ENCODE measurements around the gene GRK5. TPM values are rescaled to one million over a fixed set of nuclear protein-coding genes. Genes with fewer than 3 reads are reported as not detected.

GRK5 gene
- total and polyA plus RNA-seq, 4 donors, result 18.5 to 43.1 (median 40.3) TPM

DNA sequence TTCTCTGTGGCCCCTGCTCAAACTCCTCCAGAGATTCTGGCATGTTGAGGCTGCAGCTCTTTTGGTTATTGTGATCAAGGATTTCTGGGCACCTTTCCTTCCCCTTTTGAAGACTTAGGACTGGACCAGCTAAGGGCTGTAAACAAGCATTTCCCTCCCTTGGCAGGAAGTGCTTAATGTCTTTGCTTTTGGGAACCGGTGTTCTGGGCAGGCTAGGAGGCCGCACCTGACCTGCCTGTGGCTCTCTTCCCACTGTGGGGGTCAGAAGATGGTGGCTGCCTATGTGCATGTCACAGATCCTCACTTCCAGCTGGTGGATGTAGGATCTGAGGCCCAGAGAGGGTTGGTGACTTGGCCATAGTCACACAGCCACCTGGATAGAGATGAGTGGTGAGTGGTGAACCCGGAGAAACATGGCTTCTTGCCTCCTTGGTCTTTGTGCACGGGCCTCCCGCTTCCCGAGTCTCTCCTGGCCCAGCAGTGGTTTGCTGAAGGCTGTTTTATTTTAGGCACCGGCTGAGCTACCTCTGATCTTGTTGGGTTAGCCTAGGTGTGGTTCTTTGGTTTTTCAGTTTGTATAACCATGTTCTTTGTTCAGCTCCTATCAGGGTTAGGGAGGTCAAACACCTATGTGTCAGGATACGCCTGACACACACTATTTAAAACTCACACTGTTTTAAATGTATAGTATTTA lies 82.0 kb downstream of the GRK5 start:
- ATAC-seq (ENCODE audit: insufficient read depth, low FRiP score), result no peak
- H3K4me1 ChIP-seq (ENCODE audit: control insufficient read depth in 5 of 5, insufficient read depth in 5 of 5, low read length in 5 of 5), result peaks cover 2 to 46% (median 34%) of the 10 kb centered on the region in 5 donors
- peak overlapping the region; percentile 62 to 72 for H3K27ac ChIP-seq (ENCODE audit: low read depth in 1 of 2, low read length in 1 of 2)
- no peak overlapping the region for H3K9ac ChIP-seq (ENCODE audit: insufficient read depth in 1 of 2, low read length in 2 of 2)
- H3K4me3 ChIP-seq, result no peak overlapping the region
- H3K27me3 ChIP-seq (ENCODE audit: control insufficient read depth in 3 of 3, insufficient read depth in 3 of 3, low read length in 2 of 3), result no peaks in the 10 kb centered on the region
- 52 to 63% methylated on average over 8 of the region's 8 CpGs for WGBS, 2 donors
- peaks cover 0 to 3% (median under 1%) of the 10 kb centered on the region in 4 donors for H3K36me3 ChIP-seq (ENCODE audit: control insufficient read depth in 4 of 4, insufficient read depth in 4 of 4, low read length in 4 of 4)
- peak in 1 of 3 donors; percentile 68 for DNase-seq
- H3K9me3 ChIP-seq (ENCODE audit: control insufficient read depth in 4 of 4, insufficient read depth in 3 of 4, low read length in 3 of 4), result no peaks in the 10 kb centered on the region
- TF ChIP-seq, protein P1, sequence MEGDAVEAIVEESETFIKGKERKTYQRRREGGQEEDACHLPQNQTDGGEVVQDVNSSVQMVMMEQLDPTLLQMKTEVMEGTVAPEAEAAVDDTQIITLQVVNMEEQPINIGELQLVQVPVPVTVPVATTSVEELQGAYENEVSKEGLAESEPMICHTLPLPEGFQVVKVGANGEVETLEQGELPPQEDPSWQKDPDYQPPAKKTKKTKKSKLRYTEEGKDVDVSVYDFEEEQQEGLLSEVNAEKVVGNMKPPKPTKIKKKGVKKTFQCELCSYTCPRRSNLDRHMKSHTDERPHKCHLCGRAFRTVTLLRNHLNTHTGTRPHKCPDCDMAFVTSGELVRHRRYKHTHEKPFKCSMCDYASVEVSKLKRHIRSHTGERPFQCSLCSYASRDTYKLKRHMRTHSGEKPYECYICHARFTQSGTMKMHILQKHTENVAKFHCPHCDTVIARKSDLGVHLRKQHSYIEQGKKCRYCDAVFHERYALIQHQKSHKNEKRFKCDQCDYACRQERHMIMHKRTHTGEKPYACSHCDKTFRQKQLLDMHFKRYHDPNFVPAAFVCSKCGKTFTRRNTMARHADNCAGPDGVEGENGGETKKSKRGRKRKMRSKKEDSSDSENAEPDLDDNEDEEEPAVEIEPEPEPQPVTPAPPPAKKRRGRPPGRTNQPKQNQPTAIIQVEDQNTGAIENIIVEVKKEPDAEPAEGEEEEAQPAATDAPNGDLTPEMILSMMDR (IDR thresholded peaks at IDR 0.05; ENCODE audit: control extremely low read depth, extremely low read depth), result no peak

DNA sequence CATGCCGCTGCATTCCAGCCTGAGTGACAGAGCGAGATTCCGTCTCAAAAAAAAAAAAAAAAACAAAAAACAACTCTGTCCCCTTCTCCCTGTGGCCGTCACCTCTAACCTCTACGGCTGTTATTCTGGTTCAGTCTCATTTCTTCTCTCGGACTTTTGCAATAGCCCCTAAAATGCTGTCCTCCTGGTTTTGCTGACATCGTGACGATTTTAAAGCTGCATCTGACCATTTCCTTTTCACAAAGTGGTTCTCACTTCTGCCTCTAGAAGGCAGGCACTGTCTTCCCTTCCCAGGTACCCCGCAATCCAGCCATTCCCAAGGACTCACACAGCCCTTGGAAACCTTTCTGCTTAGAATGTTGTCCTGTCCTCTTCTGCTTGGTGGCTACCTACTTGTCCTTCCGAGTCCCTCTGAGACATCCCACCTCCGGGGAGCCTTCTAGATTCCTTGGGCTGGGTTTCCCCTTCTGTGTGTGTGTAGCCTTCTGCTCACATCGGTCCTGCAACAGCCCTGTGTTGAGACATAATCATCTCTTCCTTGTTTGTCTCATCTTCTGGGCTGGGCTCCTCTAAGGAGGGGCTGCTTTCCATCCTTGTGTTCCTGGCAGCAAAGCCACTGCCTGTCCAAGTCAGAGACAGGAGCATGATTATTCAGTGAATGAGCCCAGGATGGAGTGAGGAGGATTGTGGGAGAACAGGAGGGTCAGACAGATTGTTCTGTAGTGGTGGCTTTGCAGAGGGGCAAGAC lies 83.1 kb downstream of the GRK5 start:
- Histone ChIP-seq H3K4me1 (ENCODE audit: control insufficient read depth in 5 of 5, insufficient read depth in 5 of 5, low read length in 5 of 5) (peaks cover 2 to 35% (median 23%) of the 10 kb centered on the region in 5 donors), H3K36me3 (ENCODE audit: control insufficient read depth in 4 of 4, insufficient read depth in 4 of 4, low read length in 4 of 4) (peaks cover 0 to 3% (median under 1%) of the 10 kb centered on the region in 4 donors)
- ATAC-seq (ENCODE audit: insufficient read depth, low FRiP score), result no peak

DNA sequence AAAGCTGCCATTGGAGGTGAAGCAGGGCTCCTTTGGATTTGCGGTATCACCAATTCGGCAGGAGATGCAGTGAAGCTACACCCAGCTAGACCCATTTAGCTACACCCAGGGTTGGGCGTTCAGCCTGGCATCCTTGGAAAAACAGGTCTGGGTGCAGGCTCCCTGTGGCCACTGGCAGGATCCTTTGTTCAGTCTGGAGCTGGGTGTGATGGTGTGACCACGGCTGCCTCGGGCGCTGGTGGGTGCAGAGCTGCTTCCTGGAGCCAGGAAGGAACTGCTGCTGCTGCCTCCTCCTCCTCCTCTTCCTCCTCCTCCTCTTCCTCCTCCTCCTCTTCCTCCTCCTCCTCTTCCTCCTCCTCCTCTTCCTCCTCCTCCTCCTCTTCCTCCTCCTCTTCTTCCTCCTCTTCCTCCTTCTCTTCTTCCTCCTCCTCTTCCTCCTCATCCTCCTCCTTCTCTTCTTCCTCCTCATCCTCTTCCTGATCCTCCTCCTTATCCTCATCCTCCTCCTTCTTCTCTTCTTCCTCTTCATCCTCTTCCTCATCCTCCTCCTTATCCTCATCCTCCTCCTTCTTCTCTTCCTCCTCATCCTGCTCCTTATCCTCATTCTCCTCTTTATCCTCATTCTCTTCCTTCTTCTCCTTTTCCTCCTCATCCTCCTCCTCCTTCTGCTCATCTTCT lies 84.0 kb downstream of the GRK5 start:
- Histone ChIP-seq H3K36me3 (ENCODE audit: control insufficient read depth in 4 of 4, insufficient read depth in 4 of 4, low read length in 4 of 4) (peaks cover 0 to 8% (median under 1%) of the 10 kb centered on the region in 4 donors), H3K27ac (ENCODE audit: low read depth in 1 of 2, low read length in 1 of 2) (peak overlapping the region in 1 of 2 donors; percentile 68), H3K4me3 (no peak overlapping the region), H3K4me1 (ENCODE audit: control insufficient read depth in 5 of 5, insufficient read depth in 5 of 5, low read length in 5 of 5) (peaks cover 2 to 32% (median 20%) of the 10 kb centered on the region in 5 donors), H3K9me3 (ENCODE audit: control insufficient read depth in 4 of 4, insufficient read depth in 3 of 4, low read length in 3 of 4) (no peaks in the 10 kb centered on the region), H3K27me3 (ENCODE audit: control insufficient read depth in 3 of 3, insufficient read depth in 3 of 3, low read length in 2 of 3) (no peaks in the 10 kb centered on the region), H3K9ac (ENCODE audit: insufficient read depth in 1 of 2, low read length in 2 of 2) (no peak overlapping the region)
- DNase-seq (no peak), ATAC-seq (ENCODE audit: insufficient read depth, low FRiP score) (no peak)
- WGBS, 2 donors, result 63 to 69% methylated on average over 6 of the region's 6 CpGs
- TF ChIP-seq, protein P1 (IDR thresholded peaks at IDR 0.05; ENCODE audit: control extremely low read depth, extremely low read depth), result no peak

More for the DNA sequence above, 83.1 kb downstream of the GRK5 start:
- 49 to 54% methylated on average over 10 to 12 of the region's 12 CpGs for WGBS, 2 donors
- Histone ChIP-seq H3K4me3 (no peak overlapping the region), H3K27me3 (ENCODE audit: control insufficient read depth in 3 of 3, insufficient read depth in 3 of 3, low read length in 2 of 3) (no peaks in the 10 kb centered on the region), H3K27ac (ENCODE audit: low read depth in 1 of 2, low read length in 1 of 2) (peak overlapping the region in 1 of 2 donors; percentile 68), H3K9ac (ENCODE audit: insufficient read depth in 1 of 2, low read length in 2 of 2) (no peak overlapping the region), H3K9me3 (ENCODE audit: control insufficient read depth in 4 of 4, insufficient read depth in 3 of 4, low read length in 3 of 4) (no peaks in the 10 kb centered on the region)
- DNase-seq, result peak in 1 of 3 donors; percentile 39
- TF ChIP-seq, protein P1 (IDR thresholded peaks at IDR 0.05; ENCODE audit: control extremely low read depth, extremely low read depth), result no peak

All from lung (tissue), 12 donors.